ENCODE data around the gene RDH14.

Gene RDH14

GRCh38 chr2:18559531-18560030, 872 bp downstream of the RDH14 start:
- DNase-seq = peak; percentile 3

GRCh38 chr2:18558458-18558857, 2.0 kb downstream of the RDH14 start:
- DNase-seq = no peak

- DNase-seq = no peak
Observed at GRCh38 chr2:18557121-18557520, 3.3 kb downstream of the RDH14 start.

GRCh38 chr2:18552351-18553077, 7.9 kb downstream of the RDH14 start:
- DNase-seq = no peak

GRCh38 chr2:18551623-18552022, 8.8 kb downstream of the RDH14 start:
- DNase-seq = no peak

- DNase-seq = no peak
Observed at GRCh38 chr2:18551169-18551568, 9.3 kb downstream of the RDH14 start.

GRCh38 chr2:18550433-18550832, 10.0 kb downstream of the RDH14 start:
- no peak for DNase-seq

GRCh38 chr2:18549083-18549482, 11.4 kb downstream of the RDH14 start:
- no peak for DNase-seq

- no peak for DNase-seq
Observed at GRCh38 chr2:18548621-18549020, 11.8 kb downstream of the RDH14 start.

- DNase-seq = no peak
Observed at GRCh38 chr2:18546567-18546966, 13.9 kb downstream of the RDH14 start.

GRCh38 chr2:18545384-18545783, 15.1 kb downstream of the RDH14 start:
- no peak for DNase-seq

- no peak for DNase-seq
Observed at GRCh38 chr2:18544171-18544570, 16.3 kb downstream of the RDH14 start.

GRCh38 chr2:18540872-18541271, 19.6 kb downstream of the RDH14 start:
- DNase-seq = peak; percentile 12

GRCh38 chr2:18536697-18537096, 23.8 kb downstream of the RDH14 start:
- no peak for DNase-seq

GRCh38 chr2:18536100-18536499, 24.4 kb downstream of the RDH14 start:
- no peak for DNase-seq

- no peak for DNase-seq
Observed at GRCh38 chr2:18531194-18531593, 29.3 kb downstream of the RDH14 start.

GRCh38 chr2:18527822-18528221, 32.6 kb downstream of the RDH14 start:
- DNase-seq = no peak

GRCh38 chr2:18527326-18527725, 33.1 kb downstream of the RDH14 start:
- no peak for DNase-seq

- DNase-seq = no peak
Observed at GRCh38 chr2:18526429-18526828, 34.0 kb downstream of the RDH14 start.

GRCh38 chr2:18525852-18526251, 34.6 kb downstream of the RDH14 start:
- DNase-seq = no peak

- DNase-seq = no peak
Observed at GRCh38 chr2:18525236-18525635, 35.2 kb downstream of the RDH14 start.

GRCh38 chr2:18522484-18523146, 37.8 kb downstream of the RDH14 start:
- DNase-seq = no peak

- peak; percentile 64 for DNase-seq
Observed at GRCh38 chr2:18520451-18521425, 39.7 kb downstream of the RDH14 start.
